ENCODE measurements around the gene DHRS3.

GRCh38 chr1:12602659-12603024 is 15.4 kb downstream of the DHRS3 start:
- no peak for TF ChIP-seq CTCF (IDR thresholded peaks at IDR 0.05; ENCODE audit: low read depth, low read length)
- TF ChIP-seq EZH2phosphoT487 (IDR thresholded peaks at IDR 0.05; ENCODE audit: low read depth): no peak
